Stimulated activated effector memory CD8-positive, alpha-beta T cell treated with anti-CD3 and anti-CD28 coated beads, Interleukin-12 subunit alpha, Interleukin-12 subunit beta, amount 100 ng/mL, for 72 hours (primary cell): ENCODE results near the gene CDKN1B.
A peak's percentile ranks its signal among the peaks of the same experiment; 100 is the strongest.

ENCODE experiments used
- ATAC-seq: fragments of 150-1000 bp; cut with Tn5 transposase; 2 replicates; pipeline ENCODE4 v1.10.0; 2021
- DNase-seq, 2 donors: peaks; one replicate each; pipeline ENCODE4 v3.0.0; 2021 to 2022; ENCODE audit warnings: low spot score in 2 of 2
- H3K27ac Mint-ChIP-seq: one replicate; pipeline ENCODE4 v1.8.0; 2022; ENCODE audit warnings: mild to moderate bottlenecking, mixed read lengths
- H3K36me3 Mint-ChIP-seq: one replicate; pipeline ENCODE4 v1.8.0; 2022; ENCODE audit warnings: mild to moderate bottlenecking, mixed read lengths
- H3K4me1 Mint-ChIP-seq: one replicate; pipeline ENCODE4 v1.8.0; 2022; ENCODE audit warnings: mixed read lengths
- H3K4me3 Mint-ChIP-seq: one replicate; pipeline ENCODE4 v1.8.0; 2022; ENCODE audit warnings: mild to moderate bottlenecking, mixed read lengths
- H3K9me3 Mint-ChIP-seq: one replicate; pipeline ENCODE4 v1.8.0; 2022; ENCODE audit warnings: mixed read lengths

Gene CDKN1B

DNA sequence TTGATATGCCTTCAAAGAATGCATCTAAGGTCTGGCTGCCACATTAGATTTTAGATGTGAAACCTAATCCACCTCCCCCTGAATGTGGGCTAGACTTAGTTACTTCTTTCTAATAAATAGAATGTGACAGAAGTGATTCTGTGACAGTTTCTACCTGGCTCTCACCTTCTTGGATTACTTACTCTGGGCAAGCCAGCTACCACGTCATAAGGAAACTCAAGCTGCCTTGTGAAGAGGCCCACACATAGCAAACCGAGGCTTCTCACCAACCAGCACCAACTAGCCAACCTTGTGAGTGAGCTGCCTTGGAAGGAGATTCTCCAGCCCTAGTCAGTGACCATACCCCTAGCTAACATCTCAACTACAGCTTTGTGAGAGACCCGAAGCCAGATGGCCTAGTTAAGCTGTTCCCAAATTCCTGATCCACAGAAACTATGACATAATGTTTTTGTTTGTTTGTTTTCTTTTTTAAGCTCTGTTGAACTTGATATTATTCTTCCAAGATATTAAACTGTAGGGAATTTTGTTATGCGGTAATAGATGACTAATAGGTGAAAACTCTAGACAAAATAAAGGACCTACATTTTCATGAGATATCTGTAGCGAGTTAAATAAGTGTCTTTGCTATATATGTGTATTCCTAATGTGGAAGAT, 27.4 kb upstream of the CDKN1B start:
- Mint-ChIP-seq H3K9me3 (no peaks in the 10 kb centered on the region), H3K4me1 (peaks cover 18% of the 10 kb centered on the region), H3K36me3 (peaks cover 5% of the 10 kb centered on the region), H3K27ac (no peak overlapping the region), H3K4me3 (no peak overlapping the region)
- DNase-seq (no peak), ATAC-seq (peak; percentile 68)

GRCh38 chr12:12691549-12691948, 25.6 kb upstream of the CDKN1B start:
- Mint-ChIP-seq H3K9me3 (no peaks in the 10 kb centered on the region), H3K4me1 (peaks cover 31% of the 10 kb centered on the region), H3K27ac (peak overlapping the region; percentile 5), H3K36me3 (peaks cover 16% of the 10 kb centered on the region), H3K4me3 (no peak overlapping the region)
- no peak for DNase-seq
- ATAC-seq: no peak

DNA sequence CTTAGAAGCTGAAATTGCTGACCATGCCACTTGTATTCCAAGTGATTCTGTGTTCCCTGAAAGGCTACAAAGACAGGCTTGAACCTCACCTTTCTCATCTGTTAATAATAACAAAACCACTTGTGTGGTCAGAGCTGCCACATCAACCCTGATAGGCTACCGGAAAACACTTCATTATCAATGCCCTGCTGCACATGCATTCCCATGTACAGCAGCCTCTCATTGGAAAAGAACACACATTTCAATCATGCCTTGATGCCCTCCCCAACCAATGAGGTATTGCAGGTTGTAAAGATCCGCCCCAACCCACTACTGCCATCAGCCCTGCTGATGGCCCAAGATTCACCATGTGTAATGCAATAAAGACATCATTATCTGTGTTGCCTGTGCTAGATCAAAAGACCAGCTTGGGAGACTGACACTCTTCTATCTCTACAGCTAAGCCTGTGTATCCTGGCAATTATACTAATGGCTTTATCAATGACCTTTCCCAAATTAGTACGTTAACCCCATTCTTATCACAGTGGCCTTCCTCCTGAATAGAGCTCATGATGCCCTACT, 24.0 kb upstream of the CDKN1B start:
- Mint-ChIP-seq H3K27ac (no peak overlapping the region), H3K4me3 (no peak overlapping the region), H3K36me3 (peaks cover 25% of the 10 kb centered on the region), H3K9me3 (no peaks in the 10 kb centered on the region), H3K4me1 (peaks cover 45% of the 10 kb centered on the region)
- ATAC-seq: no peak
- no peak for DNase-seq

- Mint-ChIP-seq H3K4me1 (peaks cover 49% of the 10 kb centered on the region), H3K27ac (peak overlapping the region; percentile 99), H3K9me3 (no peaks in the 10 kb centered on the region), H3K4me3 (peak overlapping the region; percentile 86), H3K36me3 (peaks cover 20% of the 10 kb centered on the region)
- DNase-seq: peak; percentile 84 to 93
- ATAC-seq: peak; percentile 81
Observed at GRCh38 chr12:12696562-12697383, 20.4 kb upstream of the CDKN1B start.

- no peaks in the 10 kb centered on the region for H3K9me3 Mint-ChIP-seq
- peaks cover 20% of the 10 kb centered on the region for H3K36me3 Mint-ChIP-seq
- H3K4me3 Mint-ChIP-seq: no peak overlapping the region
- ATAC-seq (no peak), DNase-seq (no peak)
- H3K4me1 Mint-ChIP-seq: peaks cover 38% of the 10 kb centered on the region
- H3K27ac Mint-ChIP-seq: peak overlapping the region; percentile 99
Observed at GRCh38 chr12:12699345-12699744, 17.8 kb upstream of the CDKN1B start.

- ATAC-seq (no peak), DNase-seq (no peak)
- H3K9me3 Mint-ChIP-seq: no peaks in the 10 kb centered on the region
- peaks cover 20% of the 10 kb centered on the region for H3K36me3 Mint-ChIP-seq
- H3K27ac Mint-ChIP-seq: no peak overlapping the region
- H3K4me1 Mint-ChIP-seq: peaks cover 40% of the 10 kb centered on the region
- no peak overlapping the region for H3K4me3 Mint-ChIP-seq
Observed at GRCh38 chr12:12700254-12700653, 16.9 kb upstream of the CDKN1B start.

GRCh38 chr12:12701457-12701856, 15.7 kb upstream of the CDKN1B start:
- Mint-ChIP-seq H3K4me3 (no peak overlapping the region), H3K4me1 (peaks cover 32% of the 10 kb centered on the region), H3K9me3 (no peaks in the 10 kb centered on the region), H3K36me3 (peaks cover 10% of the 10 kb centered on the region), H3K27ac (no peak overlapping the region)
- DNase-seq (no peak), ATAC-seq (no peak)

DNA sequence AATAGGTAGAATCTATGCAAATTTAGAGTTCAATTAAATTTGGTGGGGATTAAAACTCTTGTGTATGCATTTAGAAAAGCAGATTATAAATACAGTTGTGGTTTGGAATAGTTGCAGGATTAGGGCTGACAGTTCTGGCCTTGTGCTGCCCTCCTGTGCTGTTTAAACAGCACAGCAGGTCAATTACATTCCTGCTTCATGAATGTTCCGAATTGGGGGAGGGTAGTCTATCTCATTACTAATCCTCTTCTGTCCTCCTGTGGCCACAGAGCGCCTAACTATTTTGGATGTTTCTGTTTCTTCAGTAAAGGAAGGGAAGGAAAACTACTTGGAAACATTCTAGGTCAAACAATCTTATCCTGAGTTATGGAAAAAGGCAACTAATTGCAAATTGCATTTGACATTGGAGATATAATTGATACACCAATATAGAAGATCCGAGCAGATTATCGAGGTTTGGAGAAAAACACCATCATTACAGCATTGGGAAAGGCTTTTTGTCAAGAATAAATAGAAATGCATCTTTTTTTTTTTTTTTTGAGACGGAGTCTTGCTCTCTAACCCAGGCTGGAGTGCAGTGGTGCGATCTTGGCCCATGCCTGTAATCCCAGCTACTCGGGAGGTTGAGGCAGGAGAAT, 12.5 kb upstream of the CDKN1B start:
- Mint-ChIP-seq H3K27ac (no peak overlapping the region), H3K36me3 (peaks cover 5% of the 10 kb centered on the region), H3K9me3 (no peaks in the 10 kb centered on the region), H3K4me3 (no peak overlapping the region), H3K4me1 (peaks cover 6% of the 10 kb centered on the region)
- peak; percentile 59 for ATAC-seq
- no peak for DNase-seq

DNA sequence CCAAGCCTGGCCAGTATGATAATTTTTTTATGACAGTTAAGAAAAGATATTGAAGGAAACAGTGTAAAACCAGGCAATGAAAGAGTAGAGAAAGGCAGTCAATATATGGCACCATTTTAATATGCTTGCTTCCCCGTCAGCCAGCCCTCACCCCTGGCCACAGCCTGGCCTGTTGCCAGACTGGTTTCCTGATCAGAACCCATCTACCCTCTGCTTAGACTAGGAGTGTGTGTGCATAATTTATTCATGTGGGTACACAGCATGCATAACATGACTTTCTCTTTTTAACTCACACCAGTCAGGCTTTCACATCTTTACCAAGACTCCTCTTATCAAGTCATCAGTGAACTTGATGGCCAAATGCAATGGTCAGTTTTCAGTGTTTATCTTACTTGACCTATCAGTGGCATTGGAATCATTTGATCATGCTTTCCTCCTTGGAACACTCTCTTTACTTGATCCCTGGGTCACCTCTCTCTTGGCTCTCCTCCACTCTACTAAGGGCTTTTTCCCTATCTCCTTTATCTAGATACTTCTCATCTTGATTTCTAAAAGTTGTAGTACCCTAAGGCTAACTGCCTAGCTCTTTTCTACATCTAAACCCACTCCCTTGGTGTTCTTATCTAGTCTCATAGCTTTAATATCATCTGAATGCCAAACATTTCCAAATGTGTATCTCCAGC, 11.2 kb upstream of the CDKN1B start:
- peak; percentile 94 for ATAC-seq
- H3K36me3 Mint-ChIP-seq: peaks cover 5% of the 10 kb centered on the region
- H3K9me3 Mint-ChIP-seq: no peaks in the 10 kb centered on the region
- peaks cover 6% of the 10 kb centered on the region for H3K4me1 Mint-ChIP-seq
- DNase-seq: peak in 1 of 2 donors; percentile 80
- no peak overlapping the region for H3K27ac Mint-ChIP-seq
- H3K4me3 Mint-ChIP-seq: no peak overlapping the region

GRCh38 chr12:12713932-12714275, 3.3 kb upstream of the CDKN1B start:
- Mint-ChIP-seq H3K36me3 (peaks cover 42% of the 10 kb centered on the region), H3K4me1 (peaks cover 48% of the 10 kb centered on the region), H3K4me3 (peak overlapping the region; percentile 79), H3K9me3 (no peaks in the 10 kb centered on the region), H3K27ac (peak overlapping the region; percentile 100)
- DNase-seq: no peak
- no peak for ATAC-seq

DNA sequence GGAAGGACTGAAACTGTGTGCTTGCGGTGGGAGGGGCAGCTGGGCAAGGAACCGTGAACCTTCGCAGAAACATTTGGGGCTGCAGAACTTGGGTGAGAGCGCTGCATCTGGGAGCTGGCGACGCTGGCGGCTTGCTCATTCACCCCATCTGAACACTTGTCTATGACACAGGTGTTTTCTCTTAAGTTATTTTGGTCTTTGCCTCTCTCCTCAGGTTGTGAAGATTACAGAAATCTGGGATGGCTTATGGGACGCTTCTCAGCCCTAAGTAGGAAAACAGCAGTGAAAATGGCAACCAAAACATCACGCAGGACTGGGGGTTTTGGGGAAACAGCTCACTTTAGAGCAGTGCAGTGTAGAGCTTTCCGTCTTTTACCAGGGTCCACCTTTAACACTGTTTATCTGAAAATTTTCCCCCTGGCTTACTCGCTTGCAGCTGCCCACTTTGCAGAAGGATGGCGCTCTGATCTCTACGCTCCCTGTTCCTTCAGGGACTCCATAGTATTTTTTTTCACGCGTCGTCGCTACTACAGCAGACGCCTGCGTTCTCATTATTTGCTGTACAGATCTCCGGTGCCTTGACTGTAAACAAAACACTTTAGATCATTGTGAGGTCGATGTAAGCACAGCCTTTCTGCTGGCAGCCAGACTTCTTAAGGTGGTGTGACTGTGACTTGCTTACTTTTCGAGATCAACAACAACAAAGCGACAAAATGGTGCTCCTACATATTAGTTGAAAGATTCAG, 2.7 kb upstream of the CDKN1B start:
- Mint-ChIP-seq H3K9me3 (no peaks in the 10 kb centered on the region), H3K27ac (peak overlapping the region; percentile 100), H3K4me3 (peak overlapping the region; percentile 79), H3K4me1 (peaks cover 54% of the 10 kb centered on the region), H3K36me3 (peaks cover 48% of the 10 kb centered on the region)
- DNase-seq (peak in 1 of 2 donors; percentile 71), ATAC-seq (peak; percentile 42)

DNA sequence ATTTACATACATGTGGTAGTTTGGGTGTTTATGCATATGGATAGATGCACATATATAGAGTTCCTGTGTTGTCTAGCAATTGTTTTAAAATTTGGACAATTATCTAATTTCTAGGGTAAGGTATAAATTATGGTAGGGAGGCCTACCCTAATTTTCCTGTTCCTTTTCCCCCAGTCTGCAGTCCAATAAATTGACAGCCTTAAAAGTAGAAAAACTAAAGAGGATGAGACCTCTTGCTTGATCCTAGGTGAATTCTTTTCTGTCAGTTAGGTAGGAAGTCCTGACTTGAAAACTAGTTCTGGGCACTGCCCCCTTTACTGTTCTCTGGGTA, 2.1 kb upstream of the CDKN1B start:
- DNase-seq (no peak), ATAC-seq (peak; percentile 5)
- peaks cover 57% of the 10 kb centered on the region for H3K4me1 Mint-ChIP-seq
- no peaks in the 10 kb centered on the region for H3K9me3 Mint-ChIP-seq
- peak overlapping the region; percentile 100 for H3K27ac Mint-ChIP-seq
- peaks cover 54% of the 10 kb centered on the region for H3K36me3 Mint-ChIP-seq
- H3K4me3 Mint-ChIP-seq: peak overlapping the region; percentile 79

GRCh38 chr12:12715459-12716150, 1.6 kb upstream of the CDKN1B start:
- peak overlapping the region; percentile 100 for H3K27ac Mint-ChIP-seq
- H3K9me3 Mint-ChIP-seq: no peaks in the 10 kb centered on the region
- DNase-seq: peak in 1 of 2 donors; percentile 79
- peak; percentile 26 for ATAC-seq
- H3K4me3 Mint-ChIP-seq: peak overlapping the region; percentile 79
- H3K4me1 Mint-ChIP-seq: peaks cover 59% of the 10 kb centered on the region
- H3K36me3 Mint-ChIP-seq: peaks cover 59% of the 10 kb centered on the region

GRCh38 chr12:12716151-12716792, 896 bp upstream of the CDKN1B start:
- peak overlapping the region; percentile 79 for H3K4me3 Mint-ChIP-seq
- H3K9me3 Mint-ChIP-seq: no peaks in the 10 kb centered on the region
- peak overlapping the region; percentile 100 for H3K27ac Mint-ChIP-seq
- ATAC-seq: no peak
- peaks cover 65% of the 10 kb centered on the region for H3K4me1 Mint-ChIP-seq
- no peak for DNase-seq
- peaks cover 66% of the 10 kb centered on the region for H3K36me3 Mint-ChIP-seq
